Measurements from ENCODE around the gene MATN4.

DNA sequence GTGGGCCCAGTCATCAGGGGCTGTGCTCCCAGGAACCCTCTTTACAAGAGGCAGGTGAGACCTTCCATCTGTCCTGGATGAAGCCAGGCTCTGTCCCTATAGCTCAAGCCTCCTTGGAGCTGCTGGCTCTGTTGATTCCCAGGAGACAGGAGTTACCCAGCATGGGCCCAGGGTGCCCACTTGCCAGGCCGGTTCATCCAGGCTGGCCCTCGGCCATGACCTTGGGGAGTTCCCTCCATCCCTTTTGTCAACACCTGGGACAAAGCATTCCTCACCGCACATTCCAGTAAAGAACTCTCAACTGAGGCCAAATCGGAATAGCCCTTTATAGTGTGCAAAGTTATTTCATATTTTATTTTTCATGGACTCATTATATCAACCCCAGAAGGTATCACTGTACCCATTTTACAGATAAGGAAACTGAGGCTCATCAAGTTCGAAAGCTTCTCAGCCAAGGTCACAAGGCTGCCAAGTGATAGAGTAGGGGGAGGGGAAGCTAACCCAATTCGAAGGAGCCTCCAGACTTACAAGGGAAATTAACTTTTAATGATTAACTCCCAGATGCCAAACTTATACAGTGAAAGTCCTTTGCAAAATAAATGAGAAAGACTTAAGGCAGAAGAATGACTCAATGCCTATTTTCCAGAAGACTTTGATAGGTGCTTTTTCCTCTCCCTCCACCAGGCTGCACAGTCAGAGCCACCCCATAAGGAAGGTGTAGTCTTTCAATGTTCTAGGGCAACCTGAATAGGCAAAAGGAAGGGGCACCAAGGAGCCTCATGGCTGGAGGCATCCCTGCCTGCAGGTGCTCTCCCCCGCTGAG, 21.6 kb upstream of the MATN4 start:
- TF ChIP-seq, protein P1, sequence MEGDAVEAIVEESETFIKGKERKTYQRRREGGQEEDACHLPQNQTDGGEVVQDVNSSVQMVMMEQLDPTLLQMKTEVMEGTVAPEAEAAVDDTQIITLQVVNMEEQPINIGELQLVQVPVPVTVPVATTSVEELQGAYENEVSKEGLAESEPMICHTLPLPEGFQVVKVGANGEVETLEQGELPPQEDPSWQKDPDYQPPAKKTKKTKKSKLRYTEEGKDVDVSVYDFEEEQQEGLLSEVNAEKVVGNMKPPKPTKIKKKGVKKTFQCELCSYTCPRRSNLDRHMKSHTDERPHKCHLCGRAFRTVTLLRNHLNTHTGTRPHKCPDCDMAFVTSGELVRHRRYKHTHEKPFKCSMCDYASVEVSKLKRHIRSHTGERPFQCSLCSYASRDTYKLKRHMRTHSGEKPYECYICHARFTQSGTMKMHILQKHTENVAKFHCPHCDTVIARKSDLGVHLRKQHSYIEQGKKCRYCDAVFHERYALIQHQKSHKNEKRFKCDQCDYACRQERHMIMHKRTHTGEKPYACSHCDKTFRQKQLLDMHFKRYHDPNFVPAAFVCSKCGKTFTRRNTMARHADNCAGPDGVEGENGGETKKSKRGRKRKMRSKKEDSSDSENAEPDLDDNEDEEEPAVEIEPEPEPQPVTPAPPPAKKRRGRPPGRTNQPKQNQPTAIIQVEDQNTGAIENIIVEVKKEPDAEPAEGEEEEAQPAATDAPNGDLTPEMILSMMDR (IDR thresholded peaks at IDR 0.05): no peak
- TF ChIP-seq EZH2 (IDR thresholded peaks at IDR 0.05; ENCODE audit: borderline replicate concordance, insufficient read depth, low read depth, low read length, poor library complexity, severe bottlenecking): no peak
